Measurements from ENCODE around the gene CFI.
"Not testable (repeated sequence)": the region's sequence is repeated elsewhere in the genome, so short reads cannot be mapped to it uniquely, and the experiment has no call there.

The CFI gene

DNA sequence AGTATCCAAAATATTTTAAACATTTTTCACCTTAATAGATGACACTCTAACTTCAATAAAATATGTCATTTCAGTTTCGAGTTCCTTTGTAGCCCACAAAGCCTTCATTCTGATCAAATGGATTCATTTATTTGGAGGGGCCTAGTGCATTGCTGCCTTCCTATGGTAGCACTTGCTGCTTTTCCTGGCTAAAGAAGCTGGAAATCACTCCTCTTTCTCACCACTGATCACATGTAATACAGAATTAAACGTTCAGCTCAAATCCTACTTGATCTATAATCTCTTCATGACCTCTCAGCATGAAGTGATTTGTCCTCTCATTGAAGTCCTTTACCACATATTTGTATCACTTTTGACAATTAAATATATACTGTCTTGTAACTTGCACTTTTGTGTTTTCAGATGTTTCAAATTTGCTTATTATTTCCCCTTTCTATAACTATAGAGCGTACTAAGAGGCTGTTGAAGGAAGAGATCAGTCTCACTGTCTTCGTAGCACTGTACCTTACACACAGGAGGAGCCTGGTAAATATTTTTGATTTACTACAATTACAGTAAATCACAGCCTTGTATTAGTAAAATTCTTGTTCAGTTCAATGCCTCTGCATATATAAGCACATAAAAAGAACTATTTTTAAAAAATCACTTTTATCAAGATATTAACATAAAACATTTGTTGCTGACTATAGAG, 555 bp downstream of the CFI start:
- in situ Hi-C loops (cut with MboI; ENCODE audit: low sequenced_read_pairs) = no loop called here

DNA sequence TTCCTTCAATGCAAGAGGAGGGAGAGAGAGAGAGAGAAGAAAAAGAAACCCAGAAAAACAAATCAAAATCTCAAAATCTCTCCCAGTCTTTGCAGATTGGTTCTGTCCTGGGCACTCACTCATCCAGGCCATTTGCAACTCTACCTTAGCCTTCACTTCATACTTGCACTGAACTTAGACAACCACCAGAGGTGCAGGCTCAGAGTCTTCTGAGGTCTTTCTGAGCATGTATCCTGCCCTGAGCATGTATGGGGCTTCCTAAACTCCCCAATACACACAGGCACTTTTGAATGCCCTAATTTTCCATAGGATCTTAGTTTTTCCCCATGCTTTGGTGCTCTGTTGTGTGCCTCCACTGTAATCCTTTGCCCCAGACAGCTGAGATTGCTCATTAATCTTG, 2.9 kb downstream of the CFI start:
- in situ Hi-C loops (cut with MboI; ENCODE audit: low sequenced_read_pairs) = no loop called here

DNA sequence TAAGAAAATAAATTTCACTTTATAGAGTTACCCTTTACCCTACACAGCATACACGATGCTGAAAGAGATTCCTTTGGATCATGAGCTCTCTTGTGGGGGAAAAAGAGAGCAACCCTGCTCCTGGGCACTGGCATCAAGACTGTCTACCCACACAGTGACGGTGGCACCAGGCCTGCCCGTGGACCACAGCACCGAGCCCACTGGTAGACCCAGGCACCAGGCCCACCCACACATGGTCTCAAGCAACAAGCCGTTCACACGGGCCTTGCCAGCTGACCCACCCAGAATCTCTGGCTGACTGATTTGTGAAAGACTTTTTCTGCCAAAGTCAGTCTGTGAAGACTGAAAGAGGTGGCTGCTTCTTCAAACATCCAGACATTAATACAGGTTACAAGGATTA, 6.7 kb downstream of the CFI start:
- in situ Hi-C loops (cut with MboI; ENCODE audit: low sequenced_read_pairs) = no loop called here

DNA sequence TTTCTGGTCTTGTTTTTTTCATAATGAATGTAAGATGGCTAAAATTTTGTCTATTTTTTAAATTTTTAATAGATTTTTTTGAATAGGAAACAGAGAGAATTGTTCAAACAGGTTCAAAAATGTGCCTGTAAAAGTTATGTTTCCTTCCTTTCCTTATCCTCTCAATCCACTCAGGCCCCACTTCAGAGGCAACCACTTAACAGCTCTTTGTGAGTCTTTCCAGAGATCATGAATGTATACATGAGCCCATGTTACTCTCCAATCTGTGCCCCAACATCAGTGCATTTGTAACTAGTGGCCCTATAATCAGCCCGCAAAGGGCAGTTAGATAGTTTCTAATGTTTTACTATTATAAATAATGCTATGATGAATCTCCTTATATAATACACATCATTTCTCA, 14.0 kb downstream of the CFI start:
- in situ Hi-C loops (cut with MboI; ENCODE audit: low sequenced_read_pairs) = no loop called here

DNA sequence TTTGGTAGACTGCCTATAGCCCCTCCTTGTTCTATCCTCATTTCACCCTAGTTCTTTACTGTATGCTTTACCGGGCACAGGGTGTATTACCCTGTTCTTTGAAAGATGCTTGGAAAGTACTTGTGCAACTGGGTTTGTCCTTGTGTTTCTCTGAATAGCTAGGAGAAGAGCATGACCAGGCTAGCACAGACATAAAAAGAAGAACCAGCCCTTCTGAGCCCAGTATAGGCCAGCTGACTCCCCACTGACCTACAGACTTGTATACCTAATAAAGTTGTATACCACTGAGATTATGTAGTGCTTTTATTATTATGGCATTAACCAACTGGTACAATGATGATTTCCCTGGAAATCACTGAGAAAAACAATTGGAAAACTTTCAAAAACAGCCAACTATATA, 15.0 kb downstream of the CFI start:
- in situ Hi-C loops (cut with MboI; ENCODE audit: low sequenced_read_pairs) = no loop called here

DNA sequence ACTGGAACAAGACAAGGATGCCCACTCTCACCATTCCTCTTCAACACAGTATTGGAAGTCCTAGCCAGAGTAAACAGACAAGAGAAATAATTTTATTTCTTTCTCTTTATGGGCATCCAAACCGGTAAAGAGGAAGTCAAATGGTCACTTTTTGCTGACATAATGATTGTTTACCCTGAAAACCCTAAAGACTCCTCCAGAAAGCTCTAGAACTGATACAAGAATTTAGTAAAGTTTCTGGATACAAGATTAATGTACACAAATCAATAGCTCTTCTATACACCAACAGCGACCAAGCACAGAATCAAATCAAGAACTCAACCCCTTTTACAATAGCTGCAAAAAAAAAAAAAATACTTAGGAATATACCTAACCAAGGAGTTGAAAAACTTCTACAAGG, 19.7 kb downstream of the CFI start:
- in situ Hi-C loops (cut with MboI; ENCODE audit: low sequenced_read_pairs) = not testable (repeated sequence)

DNA sequence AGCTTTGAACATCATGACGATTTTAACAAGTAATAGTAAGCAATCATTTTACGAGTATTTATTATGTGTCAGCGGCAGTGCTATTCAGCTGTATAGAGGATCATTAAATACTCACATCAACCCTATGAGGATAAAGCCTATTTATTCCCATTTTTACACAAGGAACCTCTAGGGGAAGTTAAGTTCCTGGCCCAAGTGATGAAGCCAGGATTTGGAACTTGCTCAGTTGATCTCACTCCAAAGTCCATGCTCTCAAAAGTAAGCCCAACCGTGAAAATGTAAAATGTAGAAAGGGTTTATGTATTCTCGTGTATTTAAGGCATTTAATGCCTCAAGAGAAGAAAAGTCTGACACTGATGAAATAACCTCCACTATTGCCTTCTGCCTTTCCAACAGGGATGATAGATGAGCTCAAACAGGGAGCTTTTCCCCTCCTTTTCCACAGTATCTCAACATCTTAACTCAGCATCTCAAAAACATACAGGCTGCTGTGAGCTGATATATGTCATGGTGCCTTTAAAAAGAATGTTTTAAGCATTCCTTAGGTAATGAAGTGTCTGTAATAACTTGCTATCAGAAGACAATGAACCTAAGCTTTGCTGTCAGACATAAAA, 36.9 kb downstream of the CFI start:
- in situ Hi-C loops (cut with MboI; ENCODE audit: low sequenced_read_pairs) = no loop called here

DNA sequence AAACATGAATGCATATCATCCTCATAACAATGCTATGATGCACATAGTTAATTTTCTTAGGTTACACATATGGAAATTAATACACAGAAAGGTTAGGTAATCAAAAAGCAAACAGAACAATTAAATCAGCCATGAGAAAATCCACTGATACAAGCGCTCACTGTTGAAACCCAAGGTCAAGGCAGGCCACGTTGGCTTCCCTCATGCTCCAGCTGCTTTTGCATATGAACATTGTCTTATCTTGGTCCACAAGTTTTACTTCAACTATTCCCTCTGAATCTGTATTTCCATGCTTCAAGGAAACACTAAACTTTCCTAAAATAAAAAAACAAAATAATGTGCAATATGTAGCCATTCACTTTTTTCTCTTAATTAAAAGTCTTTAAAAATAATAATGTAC, 37.4 kb downstream of the CFI start:
- in situ Hi-C loops (cut with MboI; ENCODE audit: low sequenced_read_pairs) = no loop called here

DNA sequence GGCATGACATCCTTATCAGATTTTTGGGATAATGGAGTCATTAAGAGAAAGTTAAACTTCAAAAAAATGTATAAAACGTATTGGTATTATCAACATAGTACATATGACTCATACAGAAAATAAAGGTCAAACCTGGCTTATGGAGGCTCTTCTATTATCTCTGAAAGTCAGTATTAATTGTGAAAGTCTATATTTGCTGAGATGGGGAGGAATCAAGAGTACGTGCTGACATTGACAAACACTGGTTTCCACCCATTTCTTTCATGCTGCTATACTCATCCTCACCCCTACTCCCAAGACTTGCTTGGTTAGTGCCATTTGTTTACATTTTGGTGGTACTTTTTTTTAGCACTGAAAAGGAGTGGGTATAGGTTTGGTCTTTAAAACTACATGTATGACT, 41.1 kb downstream of the CFI start:
- in situ Hi-C loops (cut with MboI; ENCODE audit: low sequenced_read_pairs) = no loop called here

DNA sequence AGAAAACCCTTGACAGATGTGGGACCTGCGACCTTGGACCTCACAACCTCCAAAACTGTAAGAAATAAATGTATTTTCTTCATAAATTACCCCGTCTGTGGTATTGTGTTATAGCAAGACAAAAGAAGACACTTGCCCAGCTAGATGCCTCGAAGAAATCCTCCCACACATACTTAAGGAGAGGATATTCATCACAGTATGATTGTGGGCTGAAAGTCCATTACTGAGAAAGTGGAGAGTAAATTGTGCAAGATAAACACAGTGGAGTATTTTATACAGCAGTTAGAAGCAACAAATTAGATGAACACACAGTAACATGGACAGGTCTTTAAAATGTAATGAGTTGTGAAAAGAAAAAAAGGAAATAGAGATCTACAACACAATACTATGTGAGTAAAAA, 46.1 kb downstream of the CFI start:
- in situ Hi-C loops (cut with MboI; ENCODE audit: low sequenced_read_pairs) = no loop called here

DNA sequence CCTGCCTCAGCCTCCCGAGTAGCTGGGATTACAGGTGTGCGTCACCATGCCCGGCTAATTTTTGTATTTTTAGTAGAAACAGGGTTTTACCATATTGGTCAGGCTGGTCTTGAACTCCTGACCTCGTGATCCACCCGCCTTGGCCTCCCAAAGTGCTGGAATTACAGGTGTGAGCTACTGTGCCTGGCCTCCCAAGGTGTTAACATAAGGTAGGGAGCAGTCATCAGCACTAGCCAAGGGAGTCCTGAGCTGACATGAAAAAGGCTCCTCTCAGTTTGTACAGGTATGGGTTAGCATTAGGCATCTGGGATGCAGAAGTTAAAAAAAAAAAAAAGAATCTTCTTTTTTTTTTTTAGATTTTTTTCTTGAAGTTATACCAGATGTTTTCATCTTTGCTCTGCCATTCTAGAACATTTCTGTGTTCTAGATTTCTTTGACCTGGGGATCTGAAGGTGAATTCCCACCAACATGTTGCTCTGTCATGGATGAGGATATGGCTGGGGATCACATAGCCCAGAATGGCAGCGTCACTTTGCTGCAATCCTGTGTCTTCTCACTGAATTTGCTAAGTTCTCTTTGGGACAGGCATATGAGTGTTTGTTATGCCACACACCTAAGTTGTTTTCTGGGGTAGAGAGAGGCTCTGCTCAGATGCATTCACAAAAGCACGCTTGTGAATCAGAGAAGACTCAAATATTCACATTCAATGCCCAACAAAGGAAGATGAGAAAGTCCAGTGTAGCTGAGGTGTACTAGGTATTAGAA, 47.5 kb downstream of the CFI start:
- in situ Hi-C loops (cut with MboI; ENCODE audit: low sequenced_read_pairs) = no loop called here

DNA sequence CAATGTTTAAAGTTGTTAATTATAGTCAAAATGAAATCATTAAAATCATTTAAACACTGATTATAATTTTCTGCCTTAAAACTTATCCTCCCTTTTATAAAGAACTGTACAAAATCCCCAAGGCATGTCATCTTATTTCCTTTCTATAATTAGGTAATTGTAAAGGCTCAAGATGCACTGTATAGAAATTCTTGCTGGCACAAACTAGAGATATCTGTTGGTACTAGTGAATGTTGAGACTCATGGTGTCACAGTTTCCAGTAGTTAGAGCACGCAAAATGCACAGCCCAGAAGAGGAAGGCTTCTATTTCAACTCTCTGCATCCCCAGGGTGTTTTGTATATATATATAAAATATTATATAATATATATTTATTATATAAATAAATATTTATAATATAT, 49.3 kb downstream of the CFI start:
- in situ Hi-C loops (cut with MboI; ENCODE audit: low sequenced_read_pairs) = no loop called here

DNA sequence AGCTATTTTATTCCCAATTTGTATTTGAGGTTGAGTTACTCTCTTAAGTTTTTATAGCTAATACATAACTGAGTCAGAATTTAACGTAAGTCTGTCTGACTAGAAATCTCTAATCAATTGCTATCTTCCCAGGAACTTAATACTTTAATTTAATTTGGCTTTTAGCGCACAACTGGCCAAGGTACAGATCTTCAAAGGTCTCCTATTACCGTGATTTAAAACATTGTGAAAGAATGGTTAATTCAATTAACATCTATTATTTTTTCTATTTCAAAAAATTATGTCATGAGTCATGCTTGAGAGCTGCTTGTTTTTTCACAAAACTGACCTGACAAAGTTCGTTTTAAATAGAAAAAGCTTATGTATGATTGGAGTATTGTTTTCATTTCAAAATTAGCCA, 49.9 kb downstream of the CFI start:
- in situ Hi-C loops (cut with MboI; ENCODE audit: low sequenced_read_pairs) = no loop called here

DNA sequence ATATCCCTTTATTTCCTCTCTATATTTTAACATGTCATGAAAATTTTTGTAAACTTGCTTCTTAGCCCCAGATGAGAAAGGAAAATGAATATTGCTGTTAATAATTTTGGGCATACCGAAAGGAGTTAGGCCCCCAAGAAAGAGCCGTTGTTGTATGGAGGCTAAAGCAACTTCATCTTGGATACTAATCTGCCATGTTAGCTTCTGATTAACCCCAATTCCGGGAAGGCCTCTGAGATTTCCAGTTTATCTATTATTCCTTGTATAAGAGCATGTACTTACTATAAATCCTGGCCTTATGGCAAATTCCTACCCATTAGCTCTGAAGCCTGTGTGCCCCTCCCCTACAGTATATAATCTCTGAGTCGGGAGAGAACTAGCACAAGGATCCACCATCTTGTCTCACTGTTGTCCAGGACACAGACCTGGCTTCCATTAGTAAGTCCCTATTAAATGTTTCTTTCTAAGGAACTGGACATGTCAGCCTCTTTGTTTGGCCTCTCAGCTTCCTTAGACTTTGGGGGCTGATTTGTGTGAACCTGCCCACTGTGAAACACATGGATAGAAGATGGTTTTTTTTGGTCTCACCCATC, 51.1 kb downstream of the CFI start:
- in situ Hi-C loops (cut with MboI; ENCODE audit: low sequenced_read_pairs) = no loop called here

DNA sequence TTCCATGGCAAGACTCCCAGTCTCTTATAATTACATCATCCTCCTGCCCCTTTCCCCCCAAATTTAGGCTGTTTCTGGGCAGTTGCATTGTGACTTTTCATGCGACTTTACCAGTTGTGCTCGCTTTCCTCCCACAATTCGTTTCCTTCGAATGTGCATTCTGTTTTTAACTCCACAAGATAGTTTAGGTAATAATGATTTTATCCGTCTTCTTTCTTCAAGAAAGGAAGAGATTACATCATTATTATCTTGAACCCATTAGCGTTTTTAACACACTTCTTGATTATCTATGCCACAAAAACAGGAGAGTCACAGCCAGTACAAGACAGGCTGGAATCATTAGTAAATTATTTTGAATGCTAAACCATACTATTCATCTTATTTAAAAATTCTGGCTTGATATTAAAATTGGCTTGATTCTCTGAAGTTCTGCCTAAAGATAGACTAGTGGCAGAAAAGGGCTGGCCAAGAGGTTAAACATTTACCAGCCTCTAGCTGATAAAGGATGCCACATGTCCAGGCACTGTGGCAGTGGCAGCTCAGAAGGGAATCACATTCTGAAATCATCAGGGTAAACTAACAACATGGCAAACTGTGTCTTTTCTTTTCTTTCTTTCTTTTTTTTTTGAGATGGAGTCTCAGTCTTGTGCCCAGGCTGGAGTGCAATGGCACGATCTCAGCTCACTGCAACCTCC, 52.3 kb downstream of the CFI start:
- in situ Hi-C loops (cut with MboI; ENCODE audit: low sequenced_read_pairs) = no loop called here

DNA sequence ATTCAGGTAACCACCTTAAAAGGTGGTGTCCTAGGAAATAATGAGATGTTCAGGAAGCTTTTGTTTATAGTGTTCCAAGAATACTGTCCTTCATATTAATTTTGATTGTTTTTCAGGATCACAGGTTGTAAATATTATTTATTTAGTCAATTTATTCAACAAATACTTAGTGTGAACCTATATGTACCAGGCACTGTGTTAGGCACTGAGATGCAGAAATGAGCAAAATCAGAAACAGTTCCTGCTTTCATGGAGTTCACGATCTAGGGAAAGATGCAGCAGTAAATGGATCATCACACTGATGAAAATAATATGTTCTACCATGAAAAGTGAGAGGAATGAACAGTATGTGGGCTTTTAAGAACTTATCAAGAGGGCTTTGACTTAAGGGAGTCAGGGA, 53.7 kb downstream of the CFI start:
- in situ Hi-C loops (cut with MboI; ENCODE audit: low sequenced_read_pairs) = no loop called here

DNA sequence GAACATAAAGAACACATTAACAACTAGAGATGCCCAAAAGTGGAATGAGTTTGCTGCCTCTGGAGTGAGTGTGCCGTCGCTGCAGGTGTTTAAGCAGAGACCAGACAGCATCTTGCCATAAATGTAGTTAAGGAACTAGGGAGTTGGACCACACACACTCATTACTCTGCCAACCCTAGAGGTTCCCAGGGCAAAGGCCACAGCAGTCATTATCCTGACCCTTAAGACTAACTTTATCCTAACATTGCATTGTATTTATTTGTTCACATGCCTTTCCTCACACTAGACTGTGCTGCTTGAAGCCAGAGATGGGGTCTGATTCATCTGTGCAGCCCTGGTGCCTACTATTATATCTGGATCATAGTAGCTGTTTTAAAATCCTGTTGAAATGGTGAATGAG, 55.1 kb downstream of the CFI start:
- in situ Hi-C loops (cut with MboI; ENCODE audit: low sequenced_read_pairs) = no loop called here

DNA sequence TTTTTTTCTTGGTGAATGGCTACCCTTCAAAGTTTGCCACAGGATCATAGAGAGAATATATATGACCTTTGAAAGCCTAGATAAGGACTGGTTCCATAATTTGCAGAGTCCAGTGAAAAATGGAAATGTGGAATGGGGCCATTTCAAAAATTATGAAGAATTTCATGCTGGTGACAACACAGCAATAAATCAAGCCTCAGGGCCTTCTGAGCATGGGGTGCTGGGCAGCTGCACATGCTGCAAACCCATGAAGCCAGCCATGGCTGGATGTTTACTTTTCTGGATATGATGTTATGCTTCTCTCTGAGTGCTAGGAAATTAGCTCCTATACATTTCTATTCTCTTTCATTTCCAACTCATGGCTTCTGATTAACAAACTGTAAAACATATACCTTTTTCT, 56.0 kb downstream of the CFI start:
- in situ Hi-C loops (cut with MboI; ENCODE audit: low sequenced_read_pairs) = no loop called here

DNA sequence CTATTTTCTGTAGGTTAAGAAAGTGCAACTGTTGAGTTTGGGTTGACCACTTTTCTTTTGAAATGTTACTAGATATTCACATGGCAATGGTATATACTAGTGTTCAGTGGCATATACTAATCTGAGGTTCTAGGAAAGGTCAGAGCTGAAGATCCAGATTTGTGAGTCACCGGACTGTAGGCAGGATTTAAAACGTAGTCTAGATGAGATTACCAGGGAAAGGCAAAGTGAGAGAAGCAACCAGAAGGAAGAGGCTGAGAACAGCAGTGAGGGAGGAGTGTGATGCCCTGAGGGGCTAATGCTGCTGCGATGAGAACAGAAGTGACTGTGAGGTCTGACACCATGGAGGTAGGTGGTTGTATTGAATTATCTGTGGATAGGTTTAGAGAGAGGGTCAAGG, 62.3 kb downstream of the CFI start:
- in situ Hi-C loops (cut with MboI; ENCODE audit: low sequenced_read_pairs) = no loop called here

DNA sequence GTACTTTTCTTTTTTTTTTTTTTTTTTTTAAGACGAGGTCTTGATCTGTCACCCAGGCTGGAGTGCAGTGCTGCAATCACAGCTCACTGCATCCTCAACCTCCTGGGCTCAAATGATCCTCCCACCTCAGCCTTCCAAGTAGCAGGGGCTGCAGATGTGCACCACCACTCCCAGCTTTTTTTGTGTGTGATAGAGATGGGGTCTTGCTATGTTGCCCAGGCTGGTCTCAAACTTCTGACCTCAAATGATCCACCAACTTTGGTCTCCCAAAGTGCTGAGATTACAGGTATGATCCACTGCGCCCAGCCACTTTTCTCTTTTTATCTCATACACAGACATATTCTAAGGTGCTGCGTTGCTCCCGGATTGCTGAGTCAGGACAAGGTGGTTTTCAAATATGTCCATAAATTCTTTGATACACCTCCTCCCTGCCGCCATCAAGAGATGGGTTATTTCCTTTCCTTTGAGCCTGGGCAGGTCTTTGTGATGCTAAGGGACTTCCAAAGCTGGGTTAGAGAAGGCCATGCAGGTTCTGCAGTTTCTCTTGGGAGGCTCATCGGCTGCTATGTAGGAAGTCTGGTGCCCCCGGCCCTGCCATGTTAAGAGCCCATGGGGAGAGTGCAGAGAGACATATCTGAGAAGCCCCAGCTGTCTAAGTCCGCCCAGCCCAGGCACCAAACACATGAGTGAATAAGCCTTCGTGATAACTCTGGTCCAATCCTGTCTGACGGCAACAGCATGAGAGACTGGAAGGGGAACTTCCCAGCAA, 63.5 kb downstream of the CFI start:
- in situ Hi-C loops (cut with MboI; ENCODE audit: low sequenced_read_pairs) = no loop called here

Measured in HL-60/S4 treated with phorbol 12-myristate 13-acetate at 8.2 ng/mL for 4 days and 3 days (cell line).